Measurements from ENCODE around the gene NLGN3.
"Not testable (repeated sequence)": the region's sequence is repeated elsewhere in the genome, so short reads cannot be mapped to it uniquely, and the experiment has no call there.

The NLGN3 gene

GRCh38 chrX:71173440-71173839 lies 28.8 kb downstream of the NLGN3 start:
- Histone ChIP-seq H3K4me3 (ENCODE audit: low read length) (no peak overlapping the region), H3K9me3 (ENCODE audit: control insufficient read depth, low read length) (no peaks in the 10 kb centered on the region), H3K27me3 (replicated peaks; ENCODE audit: control insufficient read depth, insufficient read depth, low read length) (peaks cover 10% of the 10 kb centered on the region), H3K9ac (ENCODE audit: low read length) (no peak overlapping the region), H3K36me3 (ENCODE audit: control insufficient read depth, insufficient read depth, low read length, severe bottlenecking) (no peaks in the 10 kb centered on the region), H3K4me1 (ENCODE audit: control insufficient read depth, insufficient read depth, low read length) (peaks cover 3% of the 10 kb centered on the region)
- DNase-seq (ENCODE audit: low read depth): no peak

- H3K27me3 ChIP-seq (replicated peaks; ENCODE audit: control insufficient read depth, insufficient read depth, low read length): peaks cover 9% of the 10 kb centered on the region
- no peaks in the 10 kb centered on the region for H3K36me3 ChIP-seq (ENCODE audit: control insufficient read depth, insufficient read depth, low read length, severe bottlenecking)
- peaks cover 3% of the 10 kb centered on the region for H3K4me1 ChIP-seq (ENCODE audit: control insufficient read depth, insufficient read depth, low read length)
- H3K4me3 ChIP-seq (ENCODE audit: low read length): no peak overlapping the region
- H3K9me3 ChIP-seq (ENCODE audit: control insufficient read depth, low read length): no peaks in the 10 kb centered on the region
- DNase-seq (ENCODE audit: low read depth): no peak
- H3K9ac ChIP-seq (ENCODE audit: low read length): no peak overlapping the region
Observed at GRCh38 chrX:71174795-71175194, 30.2 kb downstream of the NLGN3 start.

- no peaks in the 10 kb centered on the region for H3K36me3 ChIP-seq (ENCODE audit: control insufficient read depth, insufficient read depth, low read length, severe bottlenecking)
- H3K27me3 ChIP-seq (replicated peaks; ENCODE audit: control insufficient read depth, insufficient read depth, low read length): peaks cover 8% of the 10 kb centered on the region
- peaks cover 3% of the 10 kb centered on the region for H3K4me1 ChIP-seq (ENCODE audit: control insufficient read depth, insufficient read depth, low read length)
- no peak for DNase-seq (ENCODE audit: low read depth)
- H3K4me3 ChIP-seq (ENCODE audit: low read length): no peak overlapping the region
- H3K9me3 ChIP-seq (ENCODE audit: control insufficient read depth, low read length): no peaks in the 10 kb centered on the region
- no peak overlapping the region for H3K9ac ChIP-seq (ENCODE audit: low read length)
Observed at GRCh38 chrX:71175531-71175930, 30.9 kb downstream of the NLGN3 start.

GRCh38 chrX:71177327-71177726 lies 32.7 kb downstream of the NLGN3 start:
- no peaks in the 10 kb centered on the region for H3K9me3 ChIP-seq (ENCODE audit: control insufficient read depth, low read length)
- DNase-seq (ENCODE audit: low read depth): peak; percentile 12
- H3K36me3 ChIP-seq (ENCODE audit: control insufficient read depth, insufficient read depth, low read length, severe bottlenecking): no peaks in the 10 kb centered on the region
- no peak overlapping the region for H3K4me3 ChIP-seq (ENCODE audit: low read length)
- peaks cover 3% of the 10 kb centered on the region for H3K4me1 ChIP-seq (ENCODE audit: control insufficient read depth, insufficient read depth, low read length)
- no peak overlapping the region for H3K9ac ChIP-seq (ENCODE audit: low read length)
- peaks cover 8% of the 10 kb centered on the region for H3K27me3 ChIP-seq (replicated peaks; ENCODE audit: control insufficient read depth, insufficient read depth, low read length)

GRCh38 chrX:71178908-71179307 lies 34.3 kb downstream of the NLGN3 start:
- H3K4me3 ChIP-seq (ENCODE audit: low read length): no peak overlapping the region
- no peaks in the 10 kb centered on the region for H3K9me3 ChIP-seq (ENCODE audit: control insufficient read depth, low read length)
- no peak overlapping the region for H3K9ac ChIP-seq (ENCODE audit: low read length)
- H3K36me3 ChIP-seq (ENCODE audit: control insufficient read depth, insufficient read depth, low read length, severe bottlenecking): no peaks in the 10 kb centered on the region
- peaks cover 12% of the 10 kb centered on the region for H3K4me1 ChIP-seq (ENCODE audit: control insufficient read depth, insufficient read depth, low read length)
- DNase-seq (ENCODE audit: low read depth): peak; percentile 85
- peaks cover 16% of the 10 kb centered on the region for H3K27me3 ChIP-seq (replicated peaks; ENCODE audit: control insufficient read depth, insufficient read depth, low read length)

GRCh38 chrX:71180579-71181265 lies 36.1 kb downstream of the NLGN3 start:
- not testable (repeated sequence) for H3K9ac ChIP-seq (ENCODE audit: low read length); H3K4me3 ChIP-seq (ENCODE audit: low read length); H3K9me3 ChIP-seq (ENCODE audit: control insufficient read depth, low read length); H3K36me3 ChIP-seq (ENCODE audit: control insufficient read depth, insufficient read depth, low read length, severe bottlenecking); DNase-seq (ENCODE audit: low read depth)
- H3K27me3 ChIP-seq (replicated peaks; ENCODE audit: control insufficient read depth, insufficient read depth, low read length): peaks cover 16% of the 10 kb centered on the region
- H3K4me1 ChIP-seq (ENCODE audit: control insufficient read depth, insufficient read depth, low read length): peaks cover 12% of the 10 kb centered on the region

GRCh38 chrX:71181558-71181909 lies 36.9 kb downstream of the NLGN3 start:
- Histone ChIP-seq H3K9ac (ENCODE audit: low read length) (peak overlapping the region; percentile 93), H3K36me3 (ENCODE audit: control insufficient read depth, insufficient read depth, low read length, severe bottlenecking) (no peaks in the 10 kb centered on the region)
- peak; percentile 25 for DNase-seq (ENCODE audit: low read depth)

GRCh38 chrX:71181910-71182799 lies 37.5 kb downstream of the NLGN3 start:
- peaks cover 12% of the 10 kb centered on the region for H3K4me1 ChIP-seq (ENCODE audit: control insufficient read depth, insufficient read depth, low read length)
- peaks cover 16% of the 10 kb centered on the region for H3K27me3 ChIP-seq (replicated peaks; ENCODE audit: control insufficient read depth, insufficient read depth, low read length)
- peak; percentile 95 for DNase-seq (ENCODE audit: low read depth)
- H3K9me3 ChIP-seq (ENCODE audit: control insufficient read depth, low read length): no peaks in the 10 kb centered on the region
- H3K9ac ChIP-seq (ENCODE audit: low read length): peak overlapping the region; percentile 93
- H3K36me3 ChIP-seq (ENCODE audit: control insufficient read depth, insufficient read depth, low read length, severe bottlenecking): no peaks in the 10 kb centered on the region
- peak overlapping the region; percentile 86 for H3K4me3 ChIP-seq (ENCODE audit: low read length)

More at GRCh38 chrX:71181558-71181909, 36.9 kb downstream of the NLGN3 start:
- H3K27me3 ChIP-seq (replicated peaks; ENCODE audit: control insufficient read depth, insufficient read depth, low read length): peaks cover 16% of the 10 kb centered on the region
- H3K4me1 ChIP-seq (ENCODE audit: control insufficient read depth, insufficient read depth, low read length): peaks cover 12% of the 10 kb centered on the region
- peak overlapping the region; percentile 86 for H3K4me3 ChIP-seq (ENCODE audit: low read length)
- H3K9me3 ChIP-seq (ENCODE audit: control insufficient read depth, low read length): no peaks in the 10 kb centered on the region

GRCh38 chrX:71182871-71183270 lies 38.2 kb downstream of the NLGN3 start:
- Histone ChIP-seq H3K27me3 (replicated peaks; ENCODE audit: control insufficient read depth, insufficient read depth, low read length) (peaks cover 16% of the 10 kb centered on the region), H3K9me3 (ENCODE audit: control insufficient read depth, low read length) (no peaks in the 10 kb centered on the region), H3K36me3 (ENCODE audit: control insufficient read depth, insufficient read depth, low read length, severe bottlenecking) (no peaks in the 10 kb centered on the region), H3K9ac (ENCODE audit: low read length) (peak overlapping the region; percentile 87), H3K4me1 (ENCODE audit: control insufficient read depth, insufficient read depth, low read length) (peaks cover 12% of the 10 kb centered on the region), H3K4me3 (ENCODE audit: low read length) (peak overlapping the region; percentile 86)
- no peak for DNase-seq (ENCODE audit: low read depth)

GRCh38 chrX:71183341-71183740 lies 38.7 kb downstream of the NLGN3 start:
- Histone ChIP-seq H3K4me1 (ENCODE audit: control insufficient read depth, insufficient read depth, low read length) (peaks cover 12% of the 10 kb centered on the region), H3K4me3 (ENCODE audit: low read length) (no peak overlapping the region), H3K27me3 (replicated peaks; ENCODE audit: control insufficient read depth, insufficient read depth, low read length) (peaks cover 16% of the 10 kb centered on the region), H3K36me3 (ENCODE audit: control insufficient read depth, insufficient read depth, low read length, severe bottlenecking) (no peaks in the 10 kb centered on the region), H3K9ac (ENCODE audit: low read length) (no peak overlapping the region), H3K9me3 (ENCODE audit: control insufficient read depth, low read length) (no peaks in the 10 kb centered on the region)
- DNase-seq (ENCODE audit: low read depth): peak; percentile 7

GRCh38 chrX:71184092-71184491 lies 39.5 kb downstream of the NLGN3 start:
- no peaks in the 10 kb centered on the region for H3K9me3 ChIP-seq (ENCODE audit: control insufficient read depth, low read length)
- no peak overlapping the region for H3K4me3 ChIP-seq (ENCODE audit: low read length)
- H3K27me3 ChIP-seq (replicated peaks; ENCODE audit: control insufficient read depth, insufficient read depth, low read length): peaks cover 16% of the 10 kb centered on the region
- no peak overlapping the region for H3K9ac ChIP-seq (ENCODE audit: low read length)
- no peaks in the 10 kb centered on the region for H3K36me3 ChIP-seq (ENCODE audit: control insufficient read depth, insufficient read depth, low read length, severe bottlenecking)
- DNase-seq (ENCODE audit: low read depth): no peak
- H3K4me1 ChIP-seq (ENCODE audit: control insufficient read depth, insufficient read depth, low read length): peaks cover 12% of the 10 kb centered on the region
